ENCODE data around the gene OR6X1.
A peak's percentile ranks its signal among the peaks of the same experiment; 100 is the strongest.
"Not testable (repeated sequence)": the region's sequence is repeated elsewhere in the genome, so short reads cannot be mapped to it uniquely, and the experiment has no call there.

Gene OR6X1

DNA sequence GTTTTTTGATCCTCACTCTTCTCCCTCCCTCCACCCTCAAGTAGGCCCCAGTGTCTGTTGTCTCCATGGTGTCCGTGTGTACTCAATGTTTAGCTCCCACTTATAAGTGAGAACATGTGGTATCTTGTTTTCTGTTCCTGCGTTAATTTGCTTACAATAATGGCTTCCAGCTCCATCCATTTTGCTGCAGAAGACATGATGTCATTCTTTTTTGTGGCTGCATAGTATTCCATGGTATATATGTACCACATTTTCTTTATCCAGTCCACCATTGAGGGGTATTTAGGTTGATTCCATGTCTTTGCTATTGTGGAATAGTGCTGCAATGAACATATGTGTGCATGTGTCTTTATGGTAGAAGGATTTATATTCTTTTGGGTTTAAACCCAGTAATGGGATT is 6.0 kb downstream of the OR6X1 start:
- H3K27ac ChIP-seq (ENCODE audit: low read depth, low read length); H3K4me1 ChIP-seq (ENCODE audit: control insufficient read depth, insufficient read depth, low read length); H3K27me3 ChIP-seq (ENCODE audit: control insufficient read depth, insufficient read depth, low read length); H3K9ac ChIP-seq (ENCODE audit: low read length); H3K36me3 ChIP-seq (ENCODE audit: control insufficient read depth, insufficient read depth, low read length); H3K4me3 ChIP-seq (ENCODE audit: low read length): not testable (repeated sequence)

DNA sequence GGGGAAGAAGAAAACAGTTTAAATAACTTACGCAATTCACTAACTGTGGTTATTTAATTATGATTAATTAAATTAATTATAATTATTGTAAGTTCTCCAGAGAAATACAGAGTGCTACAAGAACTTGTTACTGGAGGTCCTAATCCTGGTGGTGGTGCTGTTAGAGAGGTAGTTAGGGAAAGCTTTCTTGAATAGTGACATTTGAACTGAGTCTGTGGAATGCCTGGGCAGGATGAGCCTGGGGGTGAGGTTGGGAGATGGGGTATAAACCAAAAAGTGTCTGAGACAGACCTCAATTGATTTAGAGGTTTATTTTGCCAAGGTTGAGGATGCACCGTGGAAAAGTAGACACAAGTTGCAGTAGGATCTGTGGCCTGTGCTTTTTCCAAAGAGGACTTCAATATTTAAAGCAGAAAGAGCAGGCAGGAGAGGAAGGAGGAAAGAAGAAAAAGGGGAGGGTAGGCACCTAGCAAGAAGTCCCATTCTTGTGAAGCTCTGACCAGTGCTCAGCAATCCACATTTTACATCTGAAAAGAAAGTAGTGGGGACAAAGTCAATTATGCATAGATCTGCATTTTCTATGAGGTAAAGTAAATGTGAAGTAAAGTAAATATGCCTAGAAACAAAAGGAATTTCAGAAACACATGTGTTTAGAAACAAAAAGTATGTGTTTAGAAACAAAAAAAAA is 8.4 kb downstream of the OR6X1 start:
- Histone ChIP-seq H3K36me3 (ENCODE audit: control insufficient read depth, insufficient read depth, low read length) (no peaks in the 10 kb centered on the region), H3K27ac (ENCODE audit: low read depth, low read length) (no peak overlapping the region), H3K4me1 (ENCODE audit: control insufficient read depth, insufficient read depth, low read length) (no peaks in the 10 kb centered on the region), H3K4me3 (ENCODE audit: low read length) (no peak overlapping the region), H3K9ac (ENCODE audit: low read length) (no peak overlapping the region), H3K27me3 (ENCODE audit: control insufficient read depth, insufficient read depth, low read length) (no peaks in the 10 kb centered on the region)

DNA sequence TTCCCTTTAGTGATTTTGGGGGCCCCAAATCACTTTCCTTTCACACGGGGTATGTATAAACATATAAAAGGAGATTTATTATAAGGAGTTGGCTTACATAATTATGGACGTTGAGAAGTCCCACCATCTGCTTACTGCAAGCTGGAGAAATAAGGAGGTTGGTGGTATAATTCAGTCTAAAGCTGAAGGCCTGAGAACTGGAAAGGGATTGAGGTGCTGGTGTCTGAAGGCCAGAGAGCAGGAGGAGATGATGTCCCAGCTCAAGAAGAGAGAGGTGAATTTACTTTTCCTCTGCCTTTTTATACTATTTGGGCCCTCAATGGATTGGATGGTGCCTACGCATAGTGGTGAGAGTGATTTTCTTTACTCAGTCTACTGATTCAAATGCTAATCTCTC is 11.6 kb downstream of the OR6X1 start:
- Histone ChIP-seq H3K27ac (ENCODE audit: low read depth, low read length) (no peak overlapping the region), H3K4me3 (ENCODE audit: low read length) (no peak overlapping the region), H3K36me3 (ENCODE audit: control insufficient read depth, insufficient read depth, low read length) (no peaks in the 10 kb centered on the region), H3K4me1 (ENCODE audit: control insufficient read depth, insufficient read depth, low read length) (peaks cover 3% of the 10 kb centered on the region), H3K27me3 (ENCODE audit: control insufficient read depth, insufficient read depth, low read length) (no peaks in the 10 kb centered on the region), H3K9ac (ENCODE audit: low read length) (no peak overlapping the region)

DNA sequence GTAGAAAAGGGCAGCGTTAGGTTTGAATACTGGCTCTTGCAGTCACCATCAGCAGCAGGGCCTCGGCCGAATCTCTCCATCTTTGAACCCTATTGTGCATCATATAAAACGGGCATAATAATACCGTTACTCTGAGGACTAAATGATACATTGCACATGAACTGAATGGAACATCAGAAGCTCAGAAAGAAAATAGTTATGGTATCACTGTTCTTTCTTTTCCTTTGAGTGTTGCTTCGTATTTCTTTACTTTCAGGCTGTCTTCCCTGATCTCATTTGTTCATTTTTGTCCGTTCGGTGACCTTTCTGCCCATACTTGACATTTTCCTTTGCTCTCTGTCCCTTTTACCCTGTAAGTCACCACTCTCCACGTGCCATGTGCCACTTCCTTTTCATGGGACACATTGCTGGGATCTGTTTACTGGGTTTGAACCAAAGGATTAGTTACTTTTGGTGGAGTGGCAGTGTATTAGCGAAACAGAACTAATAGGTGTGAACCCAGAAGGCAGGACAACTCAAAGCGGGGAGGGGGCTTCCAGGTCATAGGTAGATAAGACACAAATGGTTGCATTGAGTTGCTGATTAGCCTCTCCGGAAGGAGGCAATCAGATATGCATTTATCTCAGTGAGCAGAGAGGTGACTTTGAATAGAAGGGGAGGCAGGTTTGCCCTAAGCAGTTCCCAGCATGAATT is 12.1 kb downstream of the OR6X1 start:
- peak overlapping the region; percentile 60 for H3K27ac ChIP-seq (ENCODE audit: low read depth, low read length)
- H3K4me3 ChIP-seq (ENCODE audit: low read length): peak overlapping the region; percentile 91
- peaks cover 3% of the 10 kb centered on the region for H3K4me1 ChIP-seq (ENCODE audit: control insufficient read depth, insufficient read depth, low read length)
- no peaks in the 10 kb centered on the region for H3K36me3 ChIP-seq (ENCODE audit: control insufficient read depth, insufficient read depth, low read length)
- peak overlapping the region; percentile 51 for H3K9ac ChIP-seq (ENCODE audit: low read length)
- H3K27me3 ChIP-seq (ENCODE audit: control insufficient read depth, insufficient read depth, low read length): no peaks in the 10 kb centered on the region

DNA sequence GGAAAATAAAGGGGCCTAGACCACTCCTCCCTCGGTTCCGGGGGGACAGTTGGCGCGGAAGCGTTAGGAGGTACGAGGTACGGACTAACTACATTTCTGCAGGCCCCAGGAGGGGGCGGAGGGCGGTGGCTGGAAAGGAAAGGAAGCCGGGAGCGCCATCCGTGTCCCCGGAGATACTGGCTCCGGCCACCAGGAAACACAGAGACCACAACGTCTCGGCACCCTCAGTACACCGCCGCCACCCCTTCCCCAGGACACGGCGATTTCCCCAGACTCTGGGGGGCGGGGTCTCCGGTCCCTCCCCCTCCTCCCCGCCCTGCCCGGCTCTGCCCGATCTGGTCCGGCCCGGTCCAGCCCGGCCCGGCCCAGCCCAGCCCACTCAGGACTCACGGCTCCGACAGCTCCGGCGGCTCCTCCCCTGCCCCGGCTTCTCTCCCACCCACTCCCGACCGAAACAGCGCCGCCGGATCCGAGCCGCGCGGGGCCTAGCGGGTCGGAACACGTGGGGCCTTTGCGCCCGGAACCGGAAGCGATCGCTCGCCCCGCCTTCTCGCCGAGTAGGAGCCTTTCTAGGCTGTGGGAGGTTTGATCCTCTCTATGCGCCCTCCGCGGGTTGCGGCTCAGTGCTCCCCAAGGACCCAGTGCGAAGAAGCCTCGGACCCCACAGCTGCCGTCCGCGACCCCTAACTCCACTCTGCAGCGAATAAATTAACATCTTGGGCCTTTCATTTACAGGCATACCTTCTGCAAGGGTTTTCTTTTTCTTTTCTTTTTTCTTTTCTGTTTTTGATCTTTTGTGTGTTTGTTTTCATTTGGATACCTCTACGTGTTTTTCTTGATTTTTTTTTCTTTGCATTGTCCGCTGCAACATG is 12.9 kb downstream of the OR6X1 start, which contains the start of gene ZNF202:
ZNF202 (minus strand) TSS at position 502 of the 872 bp plus-strand sequence. CDS start 10,772 bp downstream, outside the sequence.
- H3K4me1 ChIP-seq (ENCODE audit: control insufficient read depth, insufficient read depth, low read length): peaks cover 3% of the 10 kb centered on the region
- peak within 1 kb of the TSS; percentile 51 for H3K9ac ChIP-seq (ENCODE audit: low read length)
- no peaks in the 10 kb centered on the region for H3K36me3 ChIP-seq (ENCODE audit: control insufficient read depth, insufficient read depth, low read length)
- no peaks in the 10 kb centered on the region for H3K27me3 ChIP-seq (ENCODE audit: control insufficient read depth, insufficient read depth, low read length)
- H3K4me3 ChIP-seq (ENCODE audit: low read length): peak within 1 kb of the TSS; percentile 91
- H3K27ac ChIP-seq (ENCODE audit: low read depth, low read length): peak within 1 kb of the TSS; percentile 60

DNA sequence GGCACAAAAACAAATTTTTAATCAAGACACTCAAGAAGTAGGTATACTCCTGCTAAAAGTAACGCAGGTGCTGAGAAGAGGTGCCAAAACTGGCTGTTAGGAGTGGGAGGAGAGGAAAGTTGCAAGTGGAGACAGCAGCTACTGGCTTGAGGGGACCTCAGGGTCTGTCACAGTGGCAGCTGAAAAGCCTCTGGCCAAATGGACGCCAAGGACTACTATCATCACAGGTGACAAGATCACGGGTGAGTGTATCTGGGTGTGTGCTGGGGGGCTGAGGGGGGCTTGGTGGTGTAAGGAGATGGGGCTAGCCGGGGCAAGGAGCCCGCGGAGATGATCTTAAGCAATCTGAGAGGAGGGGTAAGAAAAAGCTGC is 13.5 kb downstream of the OR6X1 start:
- Histone ChIP-seq H3K36me3 (ENCODE audit: control insufficient read depth, insufficient read depth, low read length) (no peaks in the 10 kb centered on the region), H3K4me1 (ENCODE audit: control insufficient read depth, insufficient read depth, low read length) (peaks cover 3% of the 10 kb centered on the region), H3K9ac (ENCODE audit: low read length) (peak overlapping the region; percentile 38), H3K4me3 (ENCODE audit: low read length) (peak overlapping the region; percentile 91), H3K27ac (ENCODE audit: low read depth, low read length) (peak overlapping the region; percentile 60), H3K27me3 (ENCODE audit: control insufficient read depth, insufficient read depth, low read length) (no peaks in the 10 kb centered on the region)

DNA sequence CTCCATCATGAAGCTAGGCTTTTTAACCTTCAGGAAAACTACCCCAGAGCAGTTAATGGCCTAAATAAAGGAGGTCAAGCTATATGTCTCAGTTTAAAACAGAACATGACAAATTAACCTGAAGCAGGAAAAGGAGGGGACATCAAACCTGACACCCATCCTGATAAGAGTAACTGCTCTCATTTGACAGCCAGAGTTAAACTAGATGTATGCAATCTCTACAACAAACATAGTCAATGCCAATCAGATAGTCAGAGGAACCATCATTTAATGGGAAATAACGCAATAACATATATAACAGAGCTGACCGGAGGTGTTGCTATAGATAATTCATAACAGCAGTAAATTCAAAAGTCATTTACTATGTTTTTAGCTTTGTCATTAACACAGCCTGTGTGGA is 15.9 kb downstream of the OR6X1 start:
- no peak overlapping the region for H3K9ac ChIP-seq (ENCODE audit: low read length)
- no peak overlapping the region for H3K4me3 ChIP-seq (ENCODE audit: low read length)
- H3K4me1 ChIP-seq (ENCODE audit: control insufficient read depth, insufficient read depth, low read length): peaks cover 3% of the 10 kb centered on the region
- H3K36me3 ChIP-seq (ENCODE audit: control insufficient read depth, insufficient read depth, low read length): no peaks in the 10 kb centered on the region
- H3K27me3 ChIP-seq (ENCODE audit: control insufficient read depth, insufficient read depth, low read length): no peaks in the 10 kb centered on the region
- no peak overlapping the region for H3K27ac ChIP-seq (ENCODE audit: low read depth, low read length)

DNA sequence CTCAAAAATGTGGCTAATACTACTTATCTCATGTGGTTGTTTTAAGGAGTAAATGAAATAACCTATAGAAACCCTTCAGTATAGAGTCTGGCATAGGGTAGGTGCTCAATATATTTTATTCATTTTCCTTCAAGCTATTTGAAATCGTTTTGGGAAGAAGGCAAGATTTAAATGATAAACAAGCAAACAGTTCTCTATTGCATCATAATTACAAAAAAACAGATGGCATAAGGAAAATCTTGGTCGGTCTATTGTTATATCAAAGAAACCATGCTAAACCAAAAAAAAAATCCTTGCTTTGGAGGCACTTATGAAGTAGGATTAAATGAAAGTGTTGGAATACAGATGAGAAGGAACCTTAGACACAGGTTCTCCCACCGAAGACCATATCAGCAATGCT is 17.5 kb downstream of the OR6X1 start:
- Histone ChIP-seq H3K4me3 (ENCODE audit: low read length) (no peak overlapping the region), H3K27ac (ENCODE audit: low read depth, low read length) (no peak overlapping the region), H3K36me3 (ENCODE audit: control insufficient read depth, insufficient read depth, low read length) (no peaks in the 10 kb centered on the region), H3K9ac (ENCODE audit: low read length) (no peak overlapping the region), H3K27me3 (ENCODE audit: control insufficient read depth, insufficient read depth, low read length) (no peaks in the 10 kb centered on the region), H3K4me1 (ENCODE audit: control insufficient read depth, insufficient read depth, low read length) (peaks cover 3% of the 10 kb centered on the region)

DNA sequence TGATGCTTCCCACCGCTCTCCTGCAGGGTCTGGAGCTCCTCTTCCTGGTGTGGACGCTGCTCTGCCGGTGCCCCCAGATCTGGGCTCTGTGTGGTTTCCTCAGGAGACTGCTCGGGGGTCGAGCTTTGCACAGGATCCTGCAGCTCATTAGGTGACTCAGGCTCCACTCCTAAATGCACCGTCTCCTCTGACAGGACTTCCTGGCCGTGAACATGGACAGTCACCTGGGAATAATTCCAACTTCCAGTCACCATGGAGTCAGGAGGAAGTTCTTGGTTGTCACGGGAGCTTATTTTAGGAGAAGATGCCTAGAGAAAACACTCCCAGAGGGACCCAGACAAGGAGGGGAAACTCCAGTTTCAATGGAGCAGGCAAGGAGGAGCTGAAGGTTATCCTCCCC is 24.7 kb downstream of the OR6X1 start:
- no peak overlapping the region for H3K9ac ChIP-seq (ENCODE audit: low read length)
- no peaks in the 10 kb centered on the region for H3K27me3 ChIP-seq (ENCODE audit: control insufficient read depth, insufficient read depth, low read length)
- peaks cover 43% of the 10 kb centered on the region for H3K36me3 ChIP-seq (ENCODE audit: control insufficient read depth, insufficient read depth, low read length)
- no peak overlapping the region for H3K4me3 ChIP-seq (ENCODE audit: low read length)
- H3K4me1 ChIP-seq (ENCODE audit: control insufficient read depth, insufficient read depth, low read length): no peaks in the 10 kb centered on the region
- H3K27ac ChIP-seq (ENCODE audit: low read depth, low read length): no peak overlapping the region

DNA sequence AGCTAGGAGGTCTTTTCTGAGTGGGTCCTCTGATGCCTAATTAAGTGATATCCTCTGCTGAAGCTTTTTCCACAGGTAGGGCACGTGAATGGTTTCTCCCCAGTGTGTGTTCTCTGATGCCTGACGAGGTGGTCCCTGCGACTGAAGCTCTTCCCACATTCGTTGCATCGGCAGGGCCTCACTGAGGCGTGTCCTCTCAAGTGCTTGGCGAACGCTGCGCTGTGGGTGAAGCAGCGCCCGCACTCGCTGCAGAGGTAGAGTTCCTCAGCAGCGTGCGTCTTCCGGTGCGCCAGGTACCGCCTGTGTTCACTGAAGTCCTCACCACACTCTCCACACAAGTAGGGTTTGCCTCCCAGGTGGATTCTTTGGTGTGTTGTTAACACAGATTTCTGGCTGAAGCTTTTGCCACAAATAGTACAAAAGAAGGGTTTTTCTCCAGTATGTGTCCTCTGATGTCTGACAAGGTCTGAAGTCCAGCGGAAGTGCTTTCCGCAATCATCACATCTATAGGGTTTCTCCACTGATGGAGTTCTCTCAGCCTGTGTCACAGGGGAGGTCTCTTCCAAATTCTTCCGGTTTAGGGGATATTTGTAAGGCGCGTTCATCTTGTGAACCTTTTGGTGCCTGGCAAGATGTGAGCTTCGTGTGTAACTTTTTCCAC is 28.2 kb downstream of the OR6X1 start:
- H3K27me3 ChIP-seq (ENCODE audit: control insufficient read depth, insufficient read depth, low read length): no peaks in the 10 kb centered on the region
- H3K9ac ChIP-seq (ENCODE audit: low read length): no peak overlapping the region
- H3K27ac ChIP-seq (ENCODE audit: low read depth, low read length): no peak overlapping the region
- peaks cover 43% of the 10 kb centered on the region for H3K36me3 ChIP-seq (ENCODE audit: control insufficient read depth, insufficient read depth, low read length)
- no peaks in the 10 kb centered on the region for H3K4me1 ChIP-seq (ENCODE audit: control insufficient read depth, insufficient read depth, low read length)
- no peak overlapping the region for H3K4me3 ChIP-seq (ENCODE audit: low read length)

DNA sequence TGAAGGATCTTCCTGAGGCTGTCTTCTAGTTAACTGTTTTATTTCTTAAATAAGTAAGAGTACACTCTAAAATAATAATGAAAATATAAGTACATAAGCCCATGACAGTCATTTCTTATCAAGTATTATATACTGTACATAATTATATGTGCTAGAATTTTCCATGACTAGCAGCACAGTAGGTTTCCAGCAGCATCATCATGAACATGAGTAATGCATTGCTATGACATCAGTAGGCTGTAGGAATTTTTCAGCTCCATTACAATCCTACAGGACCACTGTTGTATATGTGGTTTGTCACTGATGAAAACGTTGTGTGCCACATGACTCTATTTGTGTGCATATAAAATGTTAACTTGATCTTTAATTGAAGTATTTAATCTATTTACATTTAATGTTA is 34.9 kb downstream of the OR6X1 start:
- no peaks in the 10 kb centered on the region for H3K27me3 ChIP-seq (ENCODE audit: control insufficient read depth, insufficient read depth, low read length)
- H3K4me1 ChIP-seq (ENCODE audit: control insufficient read depth, insufficient read depth, low read length): no peaks in the 10 kb centered on the region
- no peak overlapping the region for H3K9ac ChIP-seq (ENCODE audit: low read length)
- no peaks in the 10 kb centered on the region for H3K36me3 ChIP-seq (ENCODE audit: control insufficient read depth, insufficient read depth, low read length)
- H3K27ac ChIP-seq (ENCODE audit: low read depth, low read length): no peak overlapping the region
- H3K4me3 ChIP-seq (ENCODE audit: low read length): no peak overlapping the region

DNA sequence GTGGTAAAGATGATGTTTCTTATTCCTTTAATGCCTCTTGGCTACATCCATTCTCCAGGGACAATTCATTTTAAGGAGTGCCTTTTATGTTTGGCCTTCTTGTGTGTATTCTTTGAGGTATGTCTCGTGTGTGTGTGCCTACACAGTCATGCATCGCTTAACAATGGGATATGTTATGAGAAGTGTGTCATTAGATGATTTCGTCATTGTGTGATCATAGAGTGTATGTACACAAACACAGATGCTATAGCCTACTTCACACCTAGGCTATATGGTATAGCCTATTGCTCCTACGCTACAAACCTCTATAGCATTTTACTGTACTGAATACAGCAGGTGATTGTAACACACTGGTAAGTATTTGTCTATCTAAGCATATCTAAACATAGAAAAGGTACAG is 35.8 kb downstream of the OR6X1 start:
- no peaks in the 10 kb centered on the region for H3K4me1 ChIP-seq (ENCODE audit: control insufficient read depth, insufficient read depth, low read length)
- no peak overlapping the region for H3K27ac ChIP-seq (ENCODE audit: low read depth, low read length)
- no peak overlapping the region for H3K9ac ChIP-seq (ENCODE audit: low read length)
- no peaks in the 10 kb centered on the region for H3K36me3 ChIP-seq (ENCODE audit: control insufficient read depth, insufficient read depth, low read length)
- no peak overlapping the region for H3K4me3 ChIP-seq (ENCODE audit: low read length)
- no peaks in the 10 kb centered on the region for H3K27me3 ChIP-seq (ENCODE audit: control insufficient read depth, insufficient read depth, low read length)

Measured in rectal smooth muscle tissue (tissue), 1 donor.